ENCODE data around the gene SHROOM1.

The SHROOM1 gene

GRCh38 chr5:132850066-132850465, 19.6 kb upstream of the SHROOM1 start:
- no peak for TF ChIP-seq ZBTB7A (IDR thresholded peaks at IDR 0.05; ENCODE audit: low read depth)
- TF ChIP-seq NFIC (IDR thresholded peaks at IDR 0.05) = no peak
- no peak for TF ChIP-seq TAF1 (IDR thresholded peaks at IDR 0.05; ENCODE audit: low read depth)
- no peak for TF ChIP-seq EGR1 (IDR thresholded peaks at IDR 0.05)
- no peak for TF ChIP-seq YY1 (IDR thresholded peaks at IDR 0.05; ENCODE audit: low read depth)
- TF ChIP-seq USF1 (IDR thresholded peaks at IDR 0.05) = no peak

DNA sequence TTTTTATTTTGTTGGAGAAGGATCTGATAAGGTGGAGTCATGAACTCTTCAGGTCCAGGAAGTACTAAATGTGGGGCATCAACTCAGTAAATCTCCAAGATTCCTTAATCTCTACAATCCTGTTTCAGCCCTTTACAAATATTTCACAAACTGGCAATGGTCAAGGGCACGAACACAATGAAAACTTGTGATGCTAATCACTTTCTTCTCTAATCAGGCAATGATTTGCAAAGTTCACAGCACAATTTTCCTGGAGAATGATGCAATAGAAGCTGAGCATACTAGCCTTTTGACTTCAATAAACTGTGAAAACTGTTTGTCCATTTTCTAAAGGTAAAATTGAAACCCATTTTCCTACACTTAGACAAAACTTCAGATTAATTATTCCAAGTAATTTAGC, 18.9 kb upstream of the SHROOM1 start:
- TF ChIP-seq FOXM1 (IDR thresholded peaks at IDR 0.05; ENCODE audit: borderline replicate concordance, low read depth) = no peak
- TF ChIP-seq NFIC (IDR thresholded peaks at IDR 0.05) = no peak
- TF ChIP-seq TEAD4 (IDR thresholded peaks at IDR 0.05) = no peak
- no peak for TF ChIP-seq YY1 (IDR thresholded peaks at IDR 0.05; ENCODE audit: low read depth)
- no peak for TF ChIP-seq TAF1 (IDR thresholded peaks at IDR 0.05; ENCODE audit: low read depth)

DNA sequence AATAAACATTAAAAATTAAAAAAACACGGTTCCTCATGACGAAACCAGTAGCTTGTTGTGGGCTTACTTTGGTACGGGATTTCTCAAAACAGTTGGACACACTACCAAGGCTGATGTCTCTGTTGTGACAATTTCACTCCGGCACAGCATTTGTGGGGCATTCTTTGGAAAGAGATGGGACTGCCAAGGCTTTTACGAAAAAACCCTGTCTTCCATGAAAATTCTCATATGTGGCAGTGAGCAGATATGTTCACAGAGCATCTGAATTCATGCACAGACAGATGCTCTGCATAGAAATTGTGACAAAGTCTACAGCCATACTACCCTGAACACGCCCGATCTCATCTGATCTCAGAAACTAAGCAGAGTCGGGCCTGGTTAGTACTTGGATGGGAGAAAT, 17.8 kb upstream of the SHROOM1 start:
- TF ChIP-seq EGR1 (IDR thresholded peaks at IDR 0.05) (no peak), FOXM1 (IDR thresholded peaks at IDR 0.05; ENCODE audit: borderline replicate concordance, low read depth) (no peak), USF1 (IDR thresholded peaks at IDR 0.05) (no peak), MAX (IDR thresholded peaks at IDR 0.05) (no peak), TAF1 (IDR thresholded peaks at IDR 0.05; ENCODE audit: low read depth) (no peak)
- TF ChIP-seq, protein P1, sequence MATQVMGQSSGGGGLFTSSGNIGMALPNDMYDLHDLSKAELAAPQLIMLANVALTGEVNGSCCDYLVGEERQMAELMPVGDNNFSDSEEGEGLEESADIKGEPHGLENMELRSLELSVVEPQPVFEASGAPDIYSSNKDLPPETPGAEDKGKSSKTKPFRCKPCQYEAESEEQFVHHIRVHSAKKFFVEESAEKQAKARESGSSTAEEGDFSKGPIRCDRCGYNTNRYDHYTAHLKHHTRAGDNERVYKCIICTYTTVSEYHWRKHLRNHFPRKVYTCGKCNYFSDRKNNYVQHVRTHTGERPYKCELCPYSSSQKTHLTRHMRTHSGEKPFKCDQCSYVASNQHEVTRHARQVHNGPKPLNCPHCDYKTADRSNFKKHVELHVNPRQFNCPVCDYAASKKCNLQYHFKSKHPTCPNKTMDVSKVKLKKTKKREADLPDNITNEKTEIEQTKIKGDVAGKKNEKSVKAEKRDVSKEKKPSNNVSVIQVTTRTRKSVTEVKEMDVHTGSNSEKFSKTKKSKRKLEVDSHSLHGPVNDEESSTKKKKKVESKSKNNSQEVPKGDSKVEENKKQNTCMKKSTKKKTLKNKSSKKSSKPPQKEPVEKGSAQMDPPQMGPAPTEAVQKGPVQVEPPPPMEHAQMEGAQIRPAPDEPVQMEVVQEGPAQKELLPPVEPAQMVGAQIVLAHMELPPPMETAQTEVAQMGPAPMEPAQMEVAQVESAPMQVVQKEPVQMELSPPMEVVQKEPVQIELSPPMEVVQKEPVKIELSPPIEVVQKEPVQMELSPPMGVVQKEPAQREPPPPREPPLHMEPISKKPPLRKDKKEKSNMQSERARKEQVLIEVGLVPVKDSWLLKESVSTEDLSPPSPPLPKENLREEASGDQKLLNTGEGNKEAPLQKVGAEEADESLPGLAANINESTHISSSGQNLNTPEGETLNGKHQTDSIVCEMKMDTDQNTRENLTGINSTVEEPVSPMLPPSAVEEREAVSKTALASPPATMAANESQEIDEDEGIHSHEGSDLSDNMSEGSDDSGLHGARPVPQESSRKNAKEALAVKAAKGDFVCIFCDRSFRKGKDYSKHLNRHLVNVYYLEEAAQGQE (IDR thresholded peaks at IDR 0.05; ENCODE audit: low read depth) = no peak

DNA sequence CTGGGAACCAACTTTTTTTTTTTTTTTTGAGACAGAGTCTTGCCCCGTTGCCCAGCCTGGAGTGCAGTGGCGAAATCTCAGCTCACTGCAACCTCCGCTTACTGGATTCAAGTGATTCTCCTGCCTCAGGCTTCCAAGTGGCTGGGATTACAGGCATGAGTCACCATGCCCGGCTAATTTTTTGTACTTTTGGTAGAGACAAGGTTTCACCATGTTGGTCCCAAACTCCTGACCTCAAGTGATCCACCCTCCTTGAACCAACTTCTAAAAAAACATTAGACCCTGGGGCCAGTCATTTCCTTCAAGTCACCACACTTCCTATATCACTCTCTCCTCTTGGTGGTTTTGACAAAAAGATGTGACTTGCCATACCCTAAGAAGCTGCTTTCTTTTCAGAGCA, 10.9 kb upstream of the SHROOM1 start:
- TF ChIP-seq USF1 (IDR thresholded peaks at IDR 0.05) = no peak
- TF ChIP-seq ZBTB7A (IDR thresholded peaks at IDR 0.05; ENCODE audit: low read depth) = no peak
- no peak for TF ChIP-seq EP300 (IDR thresholded peaks at IDR 0.05; ENCODE audit: borderline replicate concordance)
- TF ChIP-seq TAF1 (IDR thresholded peaks at IDR 0.05; ENCODE audit: low read depth) = no peak
- no peak for TF ChIP-seq NFIC (IDR thresholded peaks at IDR 0.05)
- no peak for TF ChIP-seq TEAD4 (IDR thresholded peaks at IDR 0.05)
- no peak for TF ChIP-seq CEBPB (IDR thresholded peaks at IDR 0.05)
- TF ChIP-seq TCF12 (IDR thresholded peaks at IDR 0.05; ENCODE audit: low read depth) = no peak
- TF ChIP-seq MAX (IDR thresholded peaks at IDR 0.05) = no peak
- TF ChIP-seq YY1 (IDR thresholded peaks at IDR 0.05; ENCODE audit: low read depth) = no peak
- TF ChIP-seq, protein P1 (IDR thresholded peaks at IDR 0.05; ENCODE audit: low read depth) = no peak
- no peak for TF ChIP-seq EGR1 (IDR thresholded peaks at IDR 0.05)
- TF ChIP-seq RAD21 (IDR thresholded peaks at IDR 0.05; ENCODE audit: low read depth) = no peak
- no peak for TF ChIP-seq CREB1 (IDR thresholded peaks at IDR 0.05; ENCODE audit: low read depth)
- TF ChIP-seq FOXM1 (IDR thresholded peaks at IDR 0.05; ENCODE audit: borderline replicate concordance, low read depth) = no peak

DNA sequence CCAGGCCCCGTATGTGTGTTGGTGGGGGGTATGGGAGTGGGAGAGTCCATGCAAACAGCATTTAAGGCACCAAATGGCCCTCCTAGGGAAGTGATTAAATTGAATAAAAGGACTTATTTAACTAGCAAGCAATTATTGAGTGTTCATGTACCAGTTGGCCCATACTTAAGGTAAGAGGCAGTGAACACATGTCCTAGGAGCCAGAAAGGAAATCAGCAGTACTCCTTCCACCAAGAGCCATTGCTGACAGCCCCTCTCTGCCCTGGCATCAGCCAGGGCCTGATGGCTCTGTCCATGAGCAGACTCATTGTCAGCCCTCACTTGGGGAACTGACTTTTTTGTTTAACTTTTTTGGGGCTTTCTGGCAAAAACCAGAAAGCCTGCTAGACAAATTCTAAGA, 10.4 kb upstream of the SHROOM1 start:
- TF ChIP-seq EGR1 (IDR thresholded peaks at IDR 0.05) (no peak), FOXM1 (IDR thresholded peaks at IDR 0.05; ENCODE audit: borderline replicate concordance, low read depth) (no peak), TCF12 (IDR thresholded peaks at IDR 0.05; ENCODE audit: low read depth) (no peak), MAX (IDR thresholded peaks at IDR 0.05) (no peak), EP300 (IDR thresholded peaks at IDR 0.05; ENCODE audit: borderline replicate concordance) (no peak), RAD21 (IDR thresholded peaks at IDR 0.05; ENCODE audit: low read depth) (no peak), NFIC (IDR thresholded peaks at IDR 0.05) (no peak), TEAD4 (IDR thresholded peaks at IDR 0.05) (no peak), CREB1 (IDR thresholded peaks at IDR 0.05; ENCODE audit: low read depth) (no peak), TAF1 (IDR thresholded peaks at IDR 0.05; ENCODE audit: low read depth) (no peak), ZBTB7A (IDR thresholded peaks at IDR 0.05; ENCODE audit: low read depth) (no peak), USF1 (IDR thresholded peaks at IDR 0.05) (no peak)
- TF ChIP-seq, protein P1 (IDR thresholded peaks at IDR 0.05; ENCODE audit: low read depth) = no peak

Measured in Ishikawa (cell line).